Erythroblast (primary cell): ENCODE measurements around the gene MICU1.
"Not testable (repeated sequence)": the region's sequence is repeated elsewhere in the genome, so short reads cannot be mapped to it uniquely, and the experiment has no call there.

Source experiments
- DNase-seq, 2 experiments: peaks; one replicate each; lab custom pipeline; 2025; lab: John Stamatoyannopoulos, UW
- GATA1 ChIP-seq: IDR thresholded peaks from 2 replicates; pipeline ENCODE4 v1.6.1; 2011; ENCODE audit warnings: low read depth, mild to moderate bottlenecking, control low read depth, low read length, moderate library complexity
- POLR2A ChIP-seq: IDR thresholded peaks from 2 replicates; pipeline ENCODE4 v1.6.1; 2011; ENCODE audit warnings: mild to moderate bottlenecking, low read length

The MICU1 gene, protein sequence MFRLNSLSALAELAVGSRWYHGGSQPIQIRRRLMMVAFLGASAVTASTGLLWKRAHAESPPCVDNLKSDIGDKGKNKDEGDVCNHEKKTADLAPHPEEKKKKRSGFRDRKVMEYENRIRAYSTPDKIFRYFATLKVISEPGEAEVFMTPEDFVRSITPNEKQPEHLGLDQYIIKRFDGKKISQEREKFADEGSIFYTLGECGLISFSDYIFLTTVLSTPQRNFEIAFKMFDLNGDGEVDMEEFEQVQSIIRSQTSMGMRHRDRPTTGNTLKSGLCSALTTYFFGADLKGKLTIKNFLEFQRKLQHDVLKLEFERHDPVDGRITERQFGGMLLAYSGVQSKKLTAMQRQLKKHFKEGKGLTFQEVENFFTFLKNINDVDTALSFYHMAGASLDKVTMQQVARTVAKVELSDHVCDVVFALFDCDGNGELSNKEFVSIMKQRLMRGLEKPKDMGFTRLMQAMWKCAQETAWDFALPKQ

DNA sequence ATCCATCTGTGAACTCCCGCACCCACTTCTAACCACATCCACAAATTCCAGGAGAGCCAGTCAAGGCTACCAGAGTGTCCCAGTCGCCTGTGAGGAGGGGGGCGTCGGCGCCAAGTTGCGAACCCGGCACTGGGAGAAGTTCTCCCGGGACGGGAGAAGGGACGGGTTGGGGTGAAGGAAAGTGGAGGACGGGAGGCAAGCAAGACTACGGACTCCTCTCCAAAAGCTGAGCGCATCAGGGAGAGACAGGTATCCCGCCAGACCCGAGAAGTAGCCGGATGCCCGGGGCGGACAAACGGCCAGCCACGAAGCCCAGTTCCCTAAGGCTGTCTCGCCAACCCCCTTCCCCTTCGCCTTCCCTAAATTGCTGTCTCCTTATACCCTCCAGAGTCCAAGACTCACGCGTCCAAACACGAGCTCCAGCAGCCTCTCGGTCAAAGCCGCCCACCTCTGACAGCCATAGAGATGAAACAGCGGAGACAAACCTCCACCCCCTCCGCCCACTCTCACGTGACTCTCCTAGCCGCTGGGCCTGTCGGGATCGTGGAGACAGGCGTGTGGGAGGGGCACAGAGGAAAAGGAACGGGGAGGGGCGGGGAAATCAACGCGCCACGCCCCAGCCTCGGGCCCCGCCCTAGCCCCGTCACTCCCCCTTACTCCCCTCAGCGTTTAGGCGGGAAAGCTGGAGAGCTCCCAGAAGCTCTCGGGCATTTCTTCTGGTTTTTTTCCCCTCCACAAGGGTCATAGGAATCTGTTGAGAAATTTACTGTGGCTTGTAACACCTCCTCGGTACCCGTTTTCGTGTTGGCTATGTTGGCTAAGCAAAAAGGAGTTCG is at the start of gene MICU1:
Gene MICU1 (minus strand): TSS at position 472 of the 836 bp plus-strand sequence. CDS start 59,286 bp downstream, outside the sequence.
- TF ChIP-seq POLR2A, result peak; percentile 89
- TF ChIP-seq GATA1, result no peak
- DNase-seq, result peak; percentile 98

DNA sequence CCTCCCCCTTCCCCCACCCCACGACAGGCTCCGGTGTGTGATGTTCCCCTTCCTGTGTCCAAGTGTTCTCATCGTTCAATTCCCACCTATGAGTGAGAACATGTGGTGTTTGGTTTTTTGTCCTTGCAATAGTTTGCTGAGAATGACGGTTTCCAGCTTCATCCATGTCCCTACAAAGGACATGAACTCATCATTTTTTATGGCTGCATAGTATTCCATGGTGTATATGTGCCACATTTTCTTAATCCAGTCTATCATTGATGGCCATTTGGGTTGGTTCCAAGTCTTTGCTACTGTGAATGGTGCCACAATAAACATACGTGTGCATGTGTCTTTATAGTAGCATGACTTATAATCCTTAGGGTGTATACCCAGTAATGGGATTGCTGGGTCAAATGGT is 48.3 kb upstream of the MICU1 start:
- not testable (repeated sequence) for DNase-seq

GRCh38 chr10:72673280-72673679 is 47.4 kb upstream of the MICU1 start:
- no peak for DNase-seq
- TF ChIP-seq GATA1 (no peak), POLR2A (no peak)

- DNase-seq, result no peak
- TF ChIP-seq POLR2A, result no peak
- TF ChIP-seq GATA1, result no peak
Measured at GRCh38 chr10:72667207-72667864, 41.5 kb upstream of the MICU1 start.

GRCh38 chr10:72665925-72666324 is 40.0 kb upstream of the MICU1 start:
- DNase-seq, result no peak
- TF ChIP-seq GATA1, result no peak
- TF ChIP-seq POLR2A, result no peak

DNA sequence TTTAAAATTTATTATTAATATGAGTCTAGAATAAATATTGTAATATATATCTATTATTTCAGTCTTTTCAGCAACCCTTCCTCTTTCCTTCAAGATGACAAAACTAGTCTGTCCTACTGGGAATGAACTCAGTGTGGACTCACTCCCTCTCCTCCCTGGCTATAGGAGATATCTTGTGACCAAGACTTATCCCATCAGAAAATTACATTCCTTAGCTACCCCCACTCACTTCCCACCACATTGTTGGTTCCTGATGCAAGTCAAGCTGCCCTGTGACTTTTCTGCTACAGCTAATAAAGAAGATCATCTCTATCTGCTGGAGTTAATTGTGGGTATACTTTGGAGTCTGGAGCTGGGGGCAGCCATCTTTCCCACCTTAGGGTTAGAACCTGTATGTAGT is 38.1 kb upstream of the MICU1 start:
- DNase-seq, result no peak
- no peak for TF ChIP-seq POLR2A
- no peak for TF ChIP-seq GATA1

DNA sequence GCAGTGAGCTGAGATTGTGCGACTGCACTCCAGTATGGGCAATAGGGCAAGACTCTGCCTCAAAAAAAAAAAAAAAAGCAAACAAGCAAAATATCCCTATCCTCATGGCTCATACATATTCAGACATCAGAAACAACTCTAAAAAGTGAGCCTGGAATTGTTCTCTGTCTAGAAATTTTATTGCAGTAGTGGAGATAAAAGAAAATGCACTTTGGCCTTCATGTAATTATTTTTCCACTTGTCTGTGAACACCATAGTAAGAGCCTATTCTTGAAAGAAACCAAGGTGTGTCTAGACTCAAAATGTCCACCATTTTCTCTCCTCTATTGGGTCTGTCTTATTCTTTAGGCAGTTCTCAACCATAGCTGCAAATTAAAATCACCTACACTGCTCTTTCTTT is 35.6 kb upstream of the MICU1 start:
- TF ChIP-seq GATA1 (no peak), POLR2A (no peak)
- DNase-seq, result no peak

- no peak for TF ChIP-seq GATA1
- TF ChIP-seq POLR2A, result no peak
- no peak for DNase-seq
Measured at GRCh38 chr10:72660220-72660619, 34.3 kb upstream of the MICU1 start.

DNA sequence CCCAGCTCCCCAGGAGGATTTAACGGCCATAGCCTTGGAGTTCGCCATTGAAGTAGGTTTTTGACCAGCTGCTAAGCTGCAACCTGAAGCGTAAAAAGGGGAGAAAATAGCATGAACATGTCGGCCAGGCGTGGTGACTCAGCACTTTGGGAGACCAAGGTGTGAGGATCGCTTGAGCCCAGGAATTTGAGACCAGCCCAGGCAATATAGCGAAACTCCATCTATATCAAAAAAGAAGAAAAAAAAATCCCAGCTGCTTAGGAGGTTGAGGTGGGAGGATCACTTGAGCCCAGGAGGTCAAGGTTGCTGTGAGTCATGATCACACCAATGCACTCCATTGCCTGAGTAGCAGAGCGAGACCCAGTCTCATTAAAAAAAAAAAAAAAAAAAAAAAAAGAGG is 33.8 kb upstream of the MICU1 start:
- no peak for DNase-seq
- TF ChIP-seq GATA1 (no peak), POLR2A (no peak)

GRCh38 chr10:72658696-72659400 is 33.0 kb upstream of the MICU1 start:
- TF ChIP-seq POLR2A (no peak), GATA1 (no peak)
- DNase-seq, result no peak

GRCh38 chr10:72654720-72655119 is 28.8 kb upstream of the MICU1 start:
- no peak for DNase-seq
- TF ChIP-seq POLR2A (no peak), GATA1 (no peak)

DNA sequence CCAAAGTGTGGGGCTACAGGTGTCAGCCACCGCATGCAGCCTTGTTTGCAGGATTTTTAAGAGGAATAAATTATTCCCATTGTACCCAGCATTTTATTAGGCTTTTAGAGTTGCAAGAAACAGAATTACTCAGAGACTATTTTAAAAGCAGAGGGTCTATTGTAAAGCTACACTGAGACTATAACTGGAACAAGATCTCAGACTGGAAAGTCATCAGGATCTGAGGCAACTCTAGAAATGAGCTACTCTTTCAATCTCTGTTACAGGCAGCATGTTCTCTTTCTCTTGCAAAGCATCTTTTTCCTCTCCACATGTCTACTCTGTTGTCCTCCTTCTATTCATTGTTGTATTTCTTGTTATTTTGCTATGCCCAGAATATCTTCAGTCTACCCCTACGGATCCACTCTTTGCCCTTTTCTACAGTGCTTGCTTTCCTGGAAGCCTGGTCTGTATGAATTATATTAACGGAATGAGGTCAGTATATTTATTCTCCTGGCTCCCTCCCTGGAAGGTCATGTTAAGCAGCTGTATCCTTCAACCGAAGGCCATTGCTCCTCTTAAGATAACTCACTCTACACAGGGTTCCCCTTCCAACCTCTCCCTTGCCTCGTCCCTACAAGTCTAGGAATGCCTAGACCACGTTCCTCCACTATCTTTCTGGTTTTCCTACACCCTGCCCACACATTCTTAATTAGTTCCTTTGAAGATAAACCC is 27.7 kb upstream of the MICU1 start:
- TF ChIP-seq GATA1 (no peak), POLR2A (no peak)
- DNase-seq, result no peak

DNA sequence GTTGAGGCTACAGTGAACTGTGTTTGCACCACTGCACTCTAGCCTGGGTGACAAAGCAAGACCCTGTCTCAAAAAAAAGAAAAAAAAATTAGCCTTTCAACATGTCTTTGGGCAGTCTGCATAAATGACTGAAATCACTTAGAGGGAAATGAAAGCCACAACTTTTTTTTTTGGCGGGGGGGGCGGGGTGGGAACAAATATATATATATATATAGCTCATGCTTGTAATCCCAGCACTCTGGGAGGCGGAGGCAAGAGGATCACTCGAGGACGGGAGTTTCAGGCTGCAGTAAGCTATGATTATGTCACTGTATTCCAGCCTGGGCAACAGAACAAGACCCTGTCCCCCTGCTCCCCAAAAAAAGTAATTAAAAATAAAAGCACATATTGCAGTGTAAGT is 23.4 kb upstream of the MICU1 start:
- DNase-seq, result no peak
- TF ChIP-seq POLR2A (no peak), GATA1 (no peak)
